Lower leg skin (tissue), 4 donors: ENCODE measurements around the gene BBIP1. TPM values are rescaled to one million over a fixed set of nuclear protein-coding genes. Genes with fewer than 3 reads are reported as not detected.

Experiments
- DNase-seq, 2 donors: peaks; one replicate each; pipeline ENCODE4 v3.0.0-alpha.2; 2019; ENCODE audit warnings: low spot score in 2 of 2
- H3K4me3 ChIP-seq: fragments of 200-600 bp; sonication (generic); 2 replicates; pipeline ENCODE4 v1.5.1; 2017; ENCODE audit warnings: mild to moderate bottlenecking, low read depth; ENCODE audit not compliant: poor library complexity, severe bottlenecking
- POLR2A ChIP-seq, 2 donors: fragments of 450-650 bp; IDR thresholded peaks; one replicate each; pipeline ENCODE4 v1.6.1; 2016 to 2017; ENCODE audit warnings: antibody characterized with exemption in 2 of 2, mild to moderate bottlenecking in 1 of 2, moderate library complexity in 1 of 2
- WGBS, 2 donors: methylation state at CpG; one replicate each; pipeline ENCODE4 v1.1.5; 2018; 5-methylcytosine and 5-hydroxymethylcytosine counted together
- intact Hi-C: fragments of 100-400 bp; cut with DNase I; formaldehyde crosslinking; loops from one replicate; pipeline ENCODE4 v1.15.0; 2023; ENCODE audit warnings: low total_unique reads
- total RNA-seq, 4 donors: library from RNA; depleted of rRNA; stranded (reverse); fragments of >200 nt; gene quantifications; one replicate each; pipeline ENCODE4 v1.1.0, GENCODE V29; 2016
- TF ChIP-seq, protein P1 (sequence below), 3 donors: fragments of 450-650 bp; IDR thresholded peaks; one replicate each; pipeline ENCODE4 v1.5.1; 2016; ENCODE audit warnings: antibody characterized with exemption in 3 of 3, mild to moderate bottlenecking in 3 of 3, moderate library complexity in 2 of 3

BBIP1 gene
- total RNA-seq, 4 donors from 2014 or later = 6.0 to 10.3 (median 8.9) TPM

- DNase-seq = no peak
- intact Hi-C loops = no loop called here
- H3K4me3 ChIP-seq = no peak overlapping the region
- TF ChIP-seq, protein P1, sequence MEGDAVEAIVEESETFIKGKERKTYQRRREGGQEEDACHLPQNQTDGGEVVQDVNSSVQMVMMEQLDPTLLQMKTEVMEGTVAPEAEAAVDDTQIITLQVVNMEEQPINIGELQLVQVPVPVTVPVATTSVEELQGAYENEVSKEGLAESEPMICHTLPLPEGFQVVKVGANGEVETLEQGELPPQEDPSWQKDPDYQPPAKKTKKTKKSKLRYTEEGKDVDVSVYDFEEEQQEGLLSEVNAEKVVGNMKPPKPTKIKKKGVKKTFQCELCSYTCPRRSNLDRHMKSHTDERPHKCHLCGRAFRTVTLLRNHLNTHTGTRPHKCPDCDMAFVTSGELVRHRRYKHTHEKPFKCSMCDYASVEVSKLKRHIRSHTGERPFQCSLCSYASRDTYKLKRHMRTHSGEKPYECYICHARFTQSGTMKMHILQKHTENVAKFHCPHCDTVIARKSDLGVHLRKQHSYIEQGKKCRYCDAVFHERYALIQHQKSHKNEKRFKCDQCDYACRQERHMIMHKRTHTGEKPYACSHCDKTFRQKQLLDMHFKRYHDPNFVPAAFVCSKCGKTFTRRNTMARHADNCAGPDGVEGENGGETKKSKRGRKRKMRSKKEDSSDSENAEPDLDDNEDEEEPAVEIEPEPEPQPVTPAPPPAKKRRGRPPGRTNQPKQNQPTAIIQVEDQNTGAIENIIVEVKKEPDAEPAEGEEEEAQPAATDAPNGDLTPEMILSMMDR (IDR thresholded peaks at IDR 0.05) = no peak
- no peak for TF ChIP-seq POLR2A (IDR thresholded peaks at IDR 0.05)
- WGBS, 2 donors = 60 to 61% methylated on average over 5 of the region's 5 CpGs
Observed at GRCh38 chr10:110885932-110886674, 32.9 kb downstream of the BBIP1 start.

DNA sequence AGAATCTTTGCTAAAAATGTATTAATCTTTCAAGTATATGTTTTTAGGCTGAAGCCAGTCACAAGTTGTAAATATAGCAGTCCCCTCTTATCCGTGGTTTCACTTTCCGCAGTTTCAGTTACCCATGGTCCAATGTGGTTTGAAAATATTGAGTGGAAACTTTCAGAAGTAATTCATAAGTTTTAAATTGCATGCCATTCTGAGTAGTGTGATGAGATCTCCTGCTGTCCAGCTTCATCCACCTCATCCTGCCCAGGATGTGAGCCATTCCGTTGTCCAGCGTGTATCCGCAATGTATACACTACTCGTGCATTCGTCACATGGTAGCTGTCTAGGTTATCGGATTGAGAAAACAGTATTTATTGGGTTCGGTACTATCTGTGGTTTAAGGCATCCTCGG, 35.1 kb downstream of the BBIP1 start:
- no peak for DNase-seq
- TF ChIP-seq POLR2A (IDR thresholded peaks at IDR 0.05) = no peak
- TF ChIP-seq, protein P1 (IDR thresholded peaks at IDR 0.05) = no peak
- intact Hi-C loops = no loop called here
- WGBS, 2 donors = 89 to 90% methylated on average over 10 of the region's 10 CpGs
- H3K4me3 ChIP-seq = no peak overlapping the region

- intact Hi-C loops = no loop called here
- WGBS, 2 donors = 69 to 75% methylated on average over 4 of the region's 4 CpGs
- no peak overlapping the region for H3K4me3 ChIP-seq
- DNase-seq = no peak
- TF ChIP-seq, protein P1 (IDR thresholded peaks at IDR 0.05) = no peak
- no peak for TF ChIP-seq POLR2A (IDR thresholded peaks at IDR 0.05)
Observed at GRCh38 chr10:110881905-110882304, 37.1 kb downstream of the BBIP1 start.

DNA sequence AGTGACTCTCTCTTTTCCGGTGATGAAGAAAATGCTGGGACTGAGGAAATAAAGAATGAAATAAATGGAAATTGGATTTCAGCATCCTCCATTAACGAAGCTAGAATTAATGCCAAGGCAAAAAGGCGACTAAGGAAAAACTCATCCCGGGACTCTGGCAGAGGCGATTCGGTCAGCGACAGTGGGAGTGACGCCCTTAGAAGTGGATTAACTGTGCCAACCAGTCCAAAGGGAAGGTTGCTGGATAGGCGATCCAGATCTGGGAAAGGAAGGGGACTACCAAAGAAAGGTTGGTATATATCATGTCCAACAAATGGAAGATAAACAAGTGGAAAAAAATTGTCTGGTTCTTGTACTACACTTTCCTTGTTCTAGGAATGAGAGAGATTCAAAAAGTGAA, 37.7 kb downstream of the BBIP1 start:
- H3K4me3 ChIP-seq = no peak overlapping the region
- no peak for DNase-seq
- 75 to 89% methylated on average over 9 of the region's 9 CpGs for WGBS, 2 donors
- intact Hi-C loops = no loop called here
- no peak for TF ChIP-seq POLR2A (IDR thresholded peaks at IDR 0.05)
- TF ChIP-seq, protein P1 (IDR thresholded peaks at IDR 0.05) = no peak

DNA sequence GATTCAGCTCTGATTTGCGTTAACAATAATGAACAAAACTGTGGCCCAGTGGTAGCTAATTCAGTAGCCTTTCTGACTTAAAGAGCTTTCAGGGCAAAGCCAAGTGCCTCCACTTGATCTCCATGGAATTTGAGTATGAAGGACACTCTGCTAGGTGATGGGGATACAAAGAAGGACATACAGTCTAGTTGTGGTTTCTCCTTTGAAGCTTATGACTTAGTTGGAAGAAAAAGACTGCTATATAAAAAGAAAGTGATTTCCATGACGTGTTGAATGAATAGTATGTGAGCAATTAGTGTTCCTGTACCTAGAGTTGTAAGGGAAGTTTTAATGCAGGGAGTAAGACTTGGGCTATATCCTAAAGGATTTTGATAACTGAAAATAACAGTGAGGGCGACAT, 39.0 kb downstream of the BBIP1 start:
- TF ChIP-seq POLR2A (IDR thresholded peaks at IDR 0.05) = no peak
- intact Hi-C loops = no loop called here
- WGBS, 2 donors = 69 to 75% methylated on average over 3 of the region's 3 CpGs
- DNase-seq = no peak
- H3K4me3 ChIP-seq = no peak overlapping the region

- DNase-seq = no peak
- no peak for TF ChIP-seq POLR2A (IDR thresholded peaks at IDR 0.05)
- TF ChIP-seq, protein P1 (IDR thresholded peaks at IDR 0.05) = no peak
- no peak overlapping the region for H3K4me3 ChIP-seq
- intact Hi-C loops = no loop called here
- WGBS, 2 donors = 97 to 100% methylated on average over 1 of the region's 1 CpG
Observed at GRCh38 chr10:110876788-110877187, 42.2 kb downstream of the BBIP1 start.
